Stimulated activated CD8-positive, alpha-beta memory T cell treated with anti-CD3 and anti-CD28 coated beads, Interleukin-7, amount 100 ng/mL, for 4 hours (primary cell): ENCODE measurements around the gene PSMB7.

Experiments used
- DNase-seq, 2 donors: peaks; one replicate each; pipeline ENCODE4 v3.0.0-alpha.2; 2020; ENCODE audit warnings: low read depth in 2 of 2

The PSMB7 gene

GRCh38 chr9:124327491-124327890 is 87.8 kb downstream of the PSMB7 start:
- DNase-seq = no peak

- DNase-seq = no peak
These were observed 88.9 kb downstream of the PSMB7 start for GRCh38 chr9:124326378-124326777.

GRCh38 chr9:124325816-124326215 is 89.4 kb downstream of the PSMB7 start:
- DNase-seq = no peak

GRCh38 chr9:124323904-124324303 is 91.3 kb downstream of the PSMB7 start:
- no peak for DNase-seq

GRCh38 chr9:124322618-124323432 is 92.4 kb downstream of the PSMB7 start:
- DNase-seq = no peak

- no peak for DNase-seq
These were observed 93.3 kb downstream of the PSMB7 start for GRCh38 chr9:124321935-124322334.

GRCh38 chr9:124321416-124321815 is 93.8 kb downstream of the PSMB7 start:
- no peak for DNase-seq

GRCh38 chr9:124320062-124320973 is 94.9 kb downstream of the PSMB7 start:
- DNase-seq = no peak

GRCh38 chr9:124315882-124316281 is 99.4 kb downstream of the PSMB7 start:
- DNase-seq = no peak

- no peak for DNase-seq
These were observed 101.3 kb downstream of the PSMB7 start for GRCh38 chr9:124313940-124314339.

GRCh38 chr9:124312290-124313265 is 102.7 kb downstream of the PSMB7 start:
- DNase-seq = no peak

GRCh38 chr9:124311283-124311682 is 104.0 kb downstream of the PSMB7 start:
- DNase-seq = no peak

- no peak for DNase-seq
These were observed 105.6 kb downstream of the PSMB7 start for GRCh38 chr9:124309667-124310084.

GRCh38 chr9:124308606-124309491 is 106.4 kb downstream of the PSMB7 start:
- DNase-seq = no peak

- DNase-seq = no peak
These were observed 107.7 kb downstream of the PSMB7 start for GRCh38 chr9:124307379-124308030.

GRCh38 chr9:124306098-124306735 is 109.0 kb downstream of the PSMB7 start:
- no peak for DNase-seq

GRCh38 chr9:124304285-124304684 is 111.0 kb downstream of the PSMB7 start:
- no peak for DNase-seq

GRCh38 chr9:124303762-124304161 is 111.5 kb downstream of the PSMB7 start:
- no peak for DNase-seq
